Measurements from ENCODE around the gene ATF7IP2.
"Not testable (repeated sequence)": the region's sequence is repeated elsewhere in the genome, so short reads cannot be mapped to it uniquely, and the experiment has no call there.

Gene ATF7IP2

GRCh38 chr16:10466313-10466712 is 80.5 kb downstream of the ATF7IP2 start:
- Histone ChIP-seq H3K9me3 (replicated peaks in 1 of 2; ENCODE audit: control insufficient read depth in 2 of 2, insufficient read depth in 1 of 2, low read depth in 1 of 2, low read length in 2 of 2) (no peaks in the 10 kb centered on the region), H2BK15ac (ENCODE audit: low read length) (no peak overlapping the region), H4K8ac (ENCODE audit: low read depth, low read length) (no peak overlapping the region), H3K27ac (replicated peaks; ENCODE audit: low read length) (no peak overlapping the region), H2AFZ (ENCODE audit: low read length) (no peak overlapping the region), H3K9ac (ENCODE audit: low read depth, low read length, poor library complexity) (no peak overlapping the region), H3K27me3 (ENCODE audit: control insufficient read depth in 3 of 3, insufficient read depth in 3 of 3, low read depth in 1 of 3, low read length in 3 of 3) (no peaks in the 10 kb centered on the region), H3K79me1 (ENCODE audit: low read depth, low read length) (no peaks in the 10 kb centered on the region), H3K36me3 (replicated peaks in 1 of 2; ENCODE audit: control insufficient read depth in 2 of 2, insufficient read depth in 2 of 2, low read length in 2 of 2) (peaks cover 0 to 13% of the 10 kb centered on the region in 2 donors), H2BK5ac (ENCODE audit: low read length) (no peak overlapping the region), H3K4ac (ENCODE audit: low read length) (no peak overlapping the region), H2BK120ac (ENCODE audit: low read depth, low read length) (no peak overlapping the region), H2BK12ac (ENCODE audit: low read length) (no peak overlapping the region), H3K23ac (ENCODE audit: low read depth, low read length, poor library complexity) (no peak overlapping the region), H4K91ac (ENCODE audit: low read depth, low read length, poor library complexity) (no peak overlapping the region), H3K4me1 (ENCODE audit: control insufficient read depth in 2 of 2, insufficient read depth in 1 of 2, low read depth in 1 of 2, low read length in 2 of 2) (no peaks in the 10 kb centered on the region), H3K18ac (ENCODE audit: low read length) (no peak overlapping the region), H3K14ac (ENCODE audit: low read length) (no peak overlapping the region), H3K4me3 (ENCODE audit: low read length in 2 of 2) (no peak overlapping the region), H2AK5ac (ENCODE audit: low read depth, low read length) (no peak overlapping the region), H3K4me2 (ENCODE audit: insufficient read depth, low read length, poor library complexity, severe bottlenecking) (no peak overlapping the region)
- no CpG with 5 or more reads among the region's 2 CpGs for WGBS, 2 donors (ENCODE audit: extremely low coverage in 2 of 2, insufficient read length in 2 of 2, insufficient replicate concordance in 1 of 2)
- no peak for DNase-seq (ENCODE audit: low spot score)

DNA sequence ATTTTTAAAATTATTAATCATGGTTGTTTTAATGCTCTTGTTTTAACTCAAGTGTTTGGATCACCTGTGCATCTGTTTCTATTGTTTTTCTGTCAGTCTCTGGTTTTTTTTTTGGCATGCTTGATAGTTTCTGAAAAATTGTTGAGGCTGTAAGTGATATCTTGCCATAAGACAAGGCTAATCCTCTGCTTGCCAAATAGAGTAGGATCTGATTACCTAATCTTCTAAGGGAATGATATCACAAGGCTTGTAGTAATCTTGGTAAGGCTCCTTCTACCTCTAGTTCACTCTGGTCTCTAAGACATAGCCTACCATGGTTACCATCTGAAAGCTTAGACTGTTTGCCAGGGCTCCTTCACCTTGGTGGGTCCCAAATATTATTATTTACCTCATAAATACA is 81.0 kb downstream of the ATF7IP2 start:
- Histone ChIP-seq H3K27ac (replicated peaks; ENCODE audit: low read length) (no peak overlapping the region), H4K8ac (ENCODE audit: low read depth, low read length) (no peak overlapping the region), H3K4ac (ENCODE audit: low read length) (no peak overlapping the region), H3K4me1 (ENCODE audit: control insufficient read depth in 2 of 2, insufficient read depth in 1 of 2, low read depth in 1 of 2, low read length in 2 of 2) (no peaks in the 10 kb centered on the region), H3K23ac (ENCODE audit: low read depth, low read length, poor library complexity) (no peak overlapping the region), H3K4me2 (ENCODE audit: insufficient read depth, low read length, poor library complexity, severe bottlenecking) (no peak overlapping the region), H2BK12ac (ENCODE audit: low read length) (no peak overlapping the region), H3K4me3 (ENCODE audit: low read length in 2 of 2) (no peak overlapping the region), H3K27me3 (ENCODE audit: control insufficient read depth in 3 of 3, insufficient read depth in 3 of 3, low read depth in 1 of 3, low read length in 3 of 3) (no peaks in the 10 kb centered on the region), H3K79me1 (ENCODE audit: low read depth, low read length) (no peaks in the 10 kb centered on the region), H3K18ac (ENCODE audit: low read length) (no peak overlapping the region), H2BK120ac (ENCODE audit: low read depth, low read length) (no peak overlapping the region), H4K91ac (ENCODE audit: low read depth, low read length, poor library complexity) (no peak overlapping the region), H3K14ac (ENCODE audit: low read length) (no peak overlapping the region), H2BK15ac (ENCODE audit: low read length) (no peak overlapping the region), H3K9ac (ENCODE audit: low read depth, low read length, poor library complexity) (no peak overlapping the region), H2AK5ac (ENCODE audit: low read depth, low read length) (no peak overlapping the region), H3K9me3 (replicated peaks in 1 of 2; ENCODE audit: control insufficient read depth in 2 of 2, insufficient read depth in 1 of 2, low read depth in 1 of 2, low read length in 2 of 2) (no peaks in the 10 kb centered on the region), H2BK5ac (ENCODE audit: low read length) (no peak overlapping the region), H3K36me3 (replicated peaks in 1 of 2; ENCODE audit: control insufficient read depth in 2 of 2, insufficient read depth in 2 of 2, low read length in 2 of 2) (peaks cover 0 to 13% of the 10 kb centered on the region in 2 donors), H2AFZ (ENCODE audit: low read length) (no peak overlapping the region)
- no peak for DNase-seq (ENCODE audit: low spot score)

- not testable (repeated sequence) for H3K14ac ChIP-seq (ENCODE audit: low read length); H3K18ac ChIP-seq (ENCODE audit: low read length); H2BK12ac ChIP-seq (ENCODE audit: low read length); H3K4me2 ChIP-seq (ENCODE audit: insufficient read depth, low read length, poor library complexity, severe bottlenecking); H2BK120ac ChIP-seq (ENCODE audit: low read depth, low read length); H3K4me1 ChIP-seq (ENCODE audit: control insufficient read depth in 2 of 2, insufficient read depth in 1 of 2, low read depth in 1 of 2, low read length in 2 of 2); H2AK5ac ChIP-seq (ENCODE audit: low read depth, low read length); H3K27me3 ChIP-seq (ENCODE audit: control insufficient read depth in 3 of 3, insufficient read depth in 3 of 3, low read depth in 1 of 3, low read length in 3 of 3); H3K23ac ChIP-seq (ENCODE audit: low read depth, low read length, poor library complexity); H2AFZ ChIP-seq (ENCODE audit: low read length); H3K9me3 ChIP-seq (replicated peaks in 1 of 2; ENCODE audit: control insufficient read depth in 2 of 2, insufficient read depth in 1 of 2, low read depth in 1 of 2, low read length in 2 of 2); H3K9ac ChIP-seq (ENCODE audit: low read depth, low read length, poor library complexity); H3K79me1 ChIP-seq (ENCODE audit: low read depth, low read length); H4K8ac ChIP-seq (ENCODE audit: low read depth, low read length); H3K4ac ChIP-seq (ENCODE audit: low read length); H3K27ac ChIP-seq (replicated peaks; ENCODE audit: low read length); H2BK15ac ChIP-seq (ENCODE audit: low read length); H2BK5ac ChIP-seq (ENCODE audit: low read length); H4K91ac ChIP-seq (ENCODE audit: low read depth, low read length, poor library complexity); H3K4me3 ChIP-seq (ENCODE audit: low read length in 2 of 2); DNase-seq (ENCODE audit: low spot score)
- WGBS, 2 donors (ENCODE audit: extremely low coverage in 2 of 2, insufficient read length in 2 of 2, insufficient replicate concordance in 1 of 2) = no CpG with 5 or more reads among the region's 1 CpG
- H3K36me3 ChIP-seq (replicated peaks in 1 of 2; ENCODE audit: control insufficient read depth in 2 of 2, insufficient read depth in 2 of 2, low read length in 2 of 2) = peaks cover 0 to 31% of the 10 kb centered on the region in 2 donors
Measured at GRCh38 chr16:10476636-10477035, 90.8 kb downstream of the ATF7IP2 start.

GRCh38 chr16:10480151-10480550 is 94.3 kb downstream of the ATF7IP2 start:
- H3K4me2 ChIP-seq (ENCODE audit: insufficient read depth, low read length, poor library complexity, severe bottlenecking) = no peak overlapping the region
- 100% methylated on average over 1 of the region's 2 CpGs; no CpG with 5 or more reads in 1 of the 2 donors for WGBS, 2 donors (ENCODE audit: extremely low coverage in 2 of 2, insufficient read length in 2 of 2, insufficient replicate concordance in 1 of 2)
- no peak overlapping the region for H3K27ac ChIP-seq (replicated peaks; ENCODE audit: low read length)
- peaks cover 0 to 9% of the 10 kb centered on the region in 2 donors for H3K9me3 ChIP-seq (replicated peaks in 1 of 2; ENCODE audit: control insufficient read depth in 2 of 2, insufficient read depth in 1 of 2, low read depth in 1 of 2, low read length in 2 of 2)
- H2AFZ ChIP-seq (ENCODE audit: low read length) = no peak overlapping the region
- no peak overlapping the region for H3K14ac ChIP-seq (ENCODE audit: low read length)
- no peak overlapping the region for H3K4me3 ChIP-seq (ENCODE audit: low read length in 2 of 2)
- no peaks in the 10 kb centered on the region for H3K79me1 ChIP-seq (ENCODE audit: low read depth, low read length)
- no peak overlapping the region for H3K23ac ChIP-seq (ENCODE audit: low read depth, low read length, poor library complexity)
- no peak overlapping the region for H2BK15ac ChIP-seq (ENCODE audit: low read length)
- H3K27me3 ChIP-seq (ENCODE audit: control insufficient read depth in 3 of 3, insufficient read depth in 3 of 3, low read depth in 1 of 3, low read length in 3 of 3) = no peaks in the 10 kb centered on the region
- H2BK120ac ChIP-seq (ENCODE audit: low read depth, low read length) = no peak overlapping the region
- no peak overlapping the region for H3K18ac ChIP-seq (ENCODE audit: low read length)
- no peak overlapping the region for H2BK5ac ChIP-seq (ENCODE audit: low read length)
- no peak overlapping the region for H4K91ac ChIP-seq (ENCODE audit: low read depth, low read length, poor library complexity)
- H3K36me3 ChIP-seq (replicated peaks in 1 of 2; ENCODE audit: control insufficient read depth in 2 of 2, insufficient read depth in 2 of 2, low read length in 2 of 2) = peaks cover 2 to 22% of the 10 kb centered on the region in 2 donors
- H3K4me1 ChIP-seq (ENCODE audit: control insufficient read depth in 2 of 2, insufficient read depth in 1 of 2, low read depth in 1 of 2, low read length in 2 of 2) = no peaks in the 10 kb centered on the region
- no peak for DNase-seq (ENCODE audit: low spot score)
- H2AK5ac ChIP-seq (ENCODE audit: low read depth, low read length) = no peak overlapping the region
- no peak overlapping the region for H3K4ac ChIP-seq (ENCODE audit: low read length)
- no peak overlapping the region for H2BK12ac ChIP-seq (ENCODE audit: low read length)
- no peak overlapping the region for H3K9ac ChIP-seq (ENCODE audit: low read depth, low read length, poor library complexity)
- H4K8ac ChIP-seq (ENCODE audit: low read depth, low read length) = no peak overlapping the region

Measured in neuronal stem cell (in vitro differentiated cells).